ENCODE data around the gene WWP2.

Gene WWP2

DNA sequence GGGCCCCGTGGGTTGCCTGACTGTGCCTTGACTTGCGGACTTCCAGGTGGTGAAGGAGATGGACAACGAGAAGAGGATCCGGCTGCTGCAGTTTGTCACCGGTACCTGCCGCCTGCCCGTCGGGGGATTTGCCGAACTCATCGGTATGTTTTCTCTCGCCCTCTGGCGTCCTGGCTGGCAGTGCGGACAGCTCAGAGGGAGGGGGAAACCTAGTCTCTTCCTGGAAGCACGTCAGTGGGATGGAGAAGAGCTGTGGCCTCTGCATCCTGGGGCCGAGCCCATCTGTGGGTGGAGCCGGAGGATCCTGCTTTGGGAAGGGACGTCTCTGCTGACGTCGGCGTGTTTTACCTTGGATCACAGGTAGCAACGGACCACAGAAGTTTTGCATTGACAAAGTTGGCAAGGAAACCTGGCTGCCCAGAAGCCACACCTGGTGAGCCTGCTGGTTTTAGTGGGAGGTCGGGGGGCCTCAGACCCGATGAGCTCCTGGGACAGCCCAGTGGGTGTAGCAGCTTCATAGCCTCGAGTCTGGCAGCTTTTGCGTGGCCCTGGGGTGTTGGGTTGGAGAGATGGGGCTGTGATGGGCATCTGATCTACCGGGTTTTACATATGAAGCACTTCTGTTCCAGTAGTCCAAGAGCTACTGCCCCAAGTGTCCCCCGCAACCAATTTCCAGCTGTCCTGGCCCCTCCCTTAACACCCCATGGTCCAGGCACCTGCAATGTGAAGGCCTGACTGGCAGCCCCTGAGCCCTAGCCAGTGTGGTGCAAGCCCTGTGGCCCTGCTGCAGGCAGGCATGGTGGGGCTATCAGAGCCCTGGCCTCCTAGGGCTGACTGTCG is 177.1 kb downstream of the WWP2 start:
- no peak for DNase-seq
- no peaks in the 10 kb centered on the region for H3K9me3 Mint-ChIP-seq

DNA sequence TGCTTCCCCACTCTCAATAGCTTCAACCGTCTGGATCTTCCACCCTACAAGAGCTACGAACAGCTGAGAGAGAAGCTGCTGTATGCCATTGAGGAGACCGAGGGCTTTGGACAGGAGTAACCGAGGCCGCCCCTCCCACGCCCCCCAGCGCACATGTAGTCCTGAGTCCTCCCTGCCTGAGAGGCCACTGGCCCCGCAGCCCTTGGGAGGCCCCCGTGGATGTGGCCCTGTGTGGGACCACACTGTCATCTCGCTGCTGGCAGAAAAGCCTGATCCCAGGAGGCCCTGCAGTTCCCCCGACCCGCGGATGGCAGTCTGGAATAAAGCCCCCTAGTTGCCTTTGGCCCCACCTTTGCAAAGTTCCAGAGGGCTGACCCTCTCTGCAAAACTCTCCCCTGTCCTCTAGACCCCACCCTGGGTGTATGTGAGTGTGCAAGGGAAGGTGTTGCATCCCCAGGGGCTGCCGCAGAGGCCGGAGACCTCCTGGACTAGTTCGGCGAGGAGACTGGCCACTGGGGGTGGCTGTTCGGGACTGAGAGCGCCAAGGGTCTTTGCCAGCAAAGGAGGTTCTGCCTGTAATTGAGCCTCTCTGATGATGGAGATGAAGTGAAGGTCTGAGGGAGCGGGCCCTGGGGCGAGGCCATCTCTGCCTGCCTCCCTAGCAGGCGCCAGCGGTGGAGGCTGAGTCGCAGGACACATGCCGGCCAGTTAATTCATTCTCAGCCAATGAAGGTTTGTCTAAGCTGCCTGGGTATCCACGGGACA is 177.9 kb downstream of the WWP2 start:
- TF ChIP-seq, protein P1, sequence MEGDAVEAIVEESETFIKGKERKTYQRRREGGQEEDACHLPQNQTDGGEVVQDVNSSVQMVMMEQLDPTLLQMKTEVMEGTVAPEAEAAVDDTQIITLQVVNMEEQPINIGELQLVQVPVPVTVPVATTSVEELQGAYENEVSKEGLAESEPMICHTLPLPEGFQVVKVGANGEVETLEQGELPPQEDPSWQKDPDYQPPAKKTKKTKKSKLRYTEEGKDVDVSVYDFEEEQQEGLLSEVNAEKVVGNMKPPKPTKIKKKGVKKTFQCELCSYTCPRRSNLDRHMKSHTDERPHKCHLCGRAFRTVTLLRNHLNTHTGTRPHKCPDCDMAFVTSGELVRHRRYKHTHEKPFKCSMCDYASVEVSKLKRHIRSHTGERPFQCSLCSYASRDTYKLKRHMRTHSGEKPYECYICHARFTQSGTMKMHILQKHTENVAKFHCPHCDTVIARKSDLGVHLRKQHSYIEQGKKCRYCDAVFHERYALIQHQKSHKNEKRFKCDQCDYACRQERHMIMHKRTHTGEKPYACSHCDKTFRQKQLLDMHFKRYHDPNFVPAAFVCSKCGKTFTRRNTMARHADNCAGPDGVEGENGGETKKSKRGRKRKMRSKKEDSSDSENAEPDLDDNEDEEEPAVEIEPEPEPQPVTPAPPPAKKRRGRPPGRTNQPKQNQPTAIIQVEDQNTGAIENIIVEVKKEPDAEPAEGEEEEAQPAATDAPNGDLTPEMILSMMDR (IDR thresholded peaks at IDR 0.05) = no peak
- H3K4me3 Mint-ChIP-seq = no peak overlapping the region
- no peaks in the 10 kb centered on the region for H3K9me3 Mint-ChIP-seq
- peaks cover 31% of the 10 kb centered on the region for H3K4me1 Mint-ChIP-seq
- H3K27ac Mint-ChIP-seq = no peak overlapping the region
- DNase-seq = no peak
- H3K27me3 Mint-ChIP-seq (ENCODE audit: low read depth, poor library complexity) = peaks cover 3% of the 10 kb centered on the region
- H3K36me3 Mint-ChIP-seq (ENCODE audit: low read depth) = peaks cover 34% of the 10 kb centered on the region

More for the DNA sequence above, 177.1 kb downstream of the WWP2 start:
- TF ChIP-seq, protein P1 (IDR thresholded peaks at IDR 0.05) = no peak
- Mint-ChIP-seq H3K36me3 (ENCODE audit: low read depth) (peaks cover 35% of the 10 kb centered on the region), H3K4me3 (no peak overlapping the region), H3K27me3 (ENCODE audit: low read depth, poor library complexity) (peaks cover 3% of the 10 kb centered on the region), H3K4me1 (peaks cover 31% of the 10 kb centered on the region), H3K27ac (no peak overlapping the region)

DNA sequence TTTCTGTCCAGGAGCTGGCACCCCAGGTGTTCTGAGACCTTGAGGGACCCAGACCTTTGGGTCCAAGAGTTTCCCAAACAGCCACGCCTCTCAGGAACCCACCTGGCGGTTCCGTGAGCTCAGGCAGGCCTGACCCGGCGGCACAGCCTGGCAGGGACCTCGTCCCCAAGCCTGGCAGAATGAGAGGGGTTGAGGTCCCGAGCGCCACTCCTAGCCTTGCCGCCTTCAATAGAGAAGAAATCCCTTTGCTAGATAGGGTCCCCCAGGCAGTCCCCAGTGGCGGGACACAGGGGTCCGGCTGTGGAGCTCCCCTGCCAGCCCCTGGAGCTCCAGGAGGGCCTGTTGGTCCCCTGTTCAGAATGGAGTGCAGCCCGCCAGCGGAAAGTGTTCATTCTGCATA is 178.5 kb downstream of the WWP2 start:
- peaks cover 34% of the 10 kb centered on the region for H3K36me3 Mint-ChIP-seq (ENCODE audit: low read depth)
- TF ChIP-seq, protein P1 (IDR thresholded peaks at IDR 0.05) = no peak
- no peak overlapping the region for H3K27ac Mint-ChIP-seq
- H3K4me3 Mint-ChIP-seq = no peak overlapping the region
- H3K27me3 Mint-ChIP-seq (ENCODE audit: low read depth, poor library complexity) = peaks cover 3% of the 10 kb centered on the region
- peaks cover 31% of the 10 kb centered on the region for H3K4me1 Mint-ChIP-seq
- no peaks in the 10 kb centered on the region for H3K9me3 Mint-ChIP-seq
- no peak for DNase-seq

DNA sequence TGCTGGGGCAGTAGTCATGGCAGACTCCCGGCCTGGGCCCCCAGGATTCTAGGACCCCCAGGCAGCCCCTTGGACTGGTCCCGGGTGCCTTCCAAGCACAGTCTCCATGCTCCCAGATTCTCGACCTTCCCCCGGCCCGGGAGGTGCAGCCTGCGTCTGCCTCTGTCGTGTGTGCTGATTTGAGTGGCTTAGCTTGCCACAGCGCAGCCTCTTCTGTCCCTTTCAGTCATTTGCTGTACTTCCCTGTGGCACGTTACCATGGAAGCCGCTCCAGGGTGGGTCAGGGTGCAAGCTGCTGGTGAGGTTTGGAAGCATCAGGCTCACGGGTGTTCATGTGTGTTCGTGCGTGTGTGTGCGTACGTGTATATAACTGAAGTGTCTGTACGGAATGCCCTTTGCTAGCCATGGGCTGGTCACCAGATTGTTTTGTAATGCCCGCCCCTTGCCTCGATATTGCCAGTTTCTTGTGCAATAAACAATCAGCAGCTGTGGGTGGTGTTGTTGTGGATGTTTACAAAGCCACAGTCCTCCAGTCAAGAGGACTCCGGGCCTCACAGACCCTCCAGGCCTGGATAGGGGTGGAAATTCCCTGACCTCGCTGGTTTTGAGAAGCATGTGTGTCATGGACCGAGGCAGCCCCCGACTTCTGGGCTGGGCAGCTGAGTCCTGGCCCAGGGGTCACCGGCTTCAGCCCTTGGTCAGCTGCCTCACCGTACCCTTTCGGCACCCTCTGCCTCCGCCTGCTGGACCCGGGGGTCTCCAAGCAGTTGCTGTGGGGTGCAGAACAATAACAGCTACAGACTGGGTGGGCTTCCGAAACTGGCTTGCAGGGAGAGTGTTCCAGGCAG is 179.3 kb downstream of the WWP2 start:
- H3K9me3 Mint-ChIP-seq = no peaks in the 10 kb centered on the region
- H3K4me1 Mint-ChIP-seq = peaks cover 31% of the 10 kb centered on the region
- TF ChIP-seq, protein P1 (IDR thresholded peaks at IDR 0.05) = no peak
- peak; percentile 26 for DNase-seq
- peak overlapping the region; percentile 79 for H3K27ac Mint-ChIP-seq
- H3K4me3 Mint-ChIP-seq = no peak overlapping the region
- H3K36me3 Mint-ChIP-seq (ENCODE audit: low read depth) = peaks cover 26% of the 10 kb centered on the region
- H3K27me3 Mint-ChIP-seq (ENCODE audit: low read depth, poor library complexity) = peaks cover 3% of the 10 kb centered on the region

DNA sequence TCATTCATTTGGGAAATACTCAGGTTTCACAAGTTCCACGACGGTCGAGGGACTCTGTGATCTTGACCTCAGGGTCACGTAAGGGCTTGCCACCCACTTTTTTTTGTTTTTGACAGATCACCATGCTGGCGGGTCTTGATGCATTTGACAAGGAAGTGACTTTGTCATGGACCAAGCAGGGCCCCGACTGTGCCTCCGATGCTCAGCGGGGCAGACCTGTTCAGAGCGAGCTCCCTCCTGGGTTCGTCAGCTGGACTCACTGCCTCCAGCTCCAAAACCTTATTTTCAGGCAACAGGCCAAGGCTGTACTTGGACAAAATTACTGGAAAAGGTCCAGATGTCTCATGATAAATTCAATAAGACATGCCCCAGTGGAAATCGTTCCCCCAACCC is 180.0 kb downstream of the WWP2 start:
- Mint-ChIP-seq H3K36me3 (ENCODE audit: low read depth) (peaks cover 22% of the 10 kb centered on the region), H3K9me3 (no peaks in the 10 kb centered on the region), H3K27ac (peak overlapping the region; percentile 66), H3K4me3 (no peak overlapping the region), H3K27me3 (ENCODE audit: low read depth, poor library complexity) (peaks cover 3% of the 10 kb centered on the region), H3K4me1 (peaks cover 31% of the 10 kb centered on the region)
- TF ChIP-seq, protein P1 (IDR thresholded peaks at IDR 0.05) = no peak
- peak; percentile 38 for DNase-seq
